ENCODE results near the gene PRPSAP1. TPM values are rescaled to one million over a fixed set of nuclear protein-coding genes. Genes with fewer than 3 reads are reported as not detected.

PRPSAP1 gene
- total RNA-seq, 1 experiment from 2014 or later: 25.9 TPM

DNA sequence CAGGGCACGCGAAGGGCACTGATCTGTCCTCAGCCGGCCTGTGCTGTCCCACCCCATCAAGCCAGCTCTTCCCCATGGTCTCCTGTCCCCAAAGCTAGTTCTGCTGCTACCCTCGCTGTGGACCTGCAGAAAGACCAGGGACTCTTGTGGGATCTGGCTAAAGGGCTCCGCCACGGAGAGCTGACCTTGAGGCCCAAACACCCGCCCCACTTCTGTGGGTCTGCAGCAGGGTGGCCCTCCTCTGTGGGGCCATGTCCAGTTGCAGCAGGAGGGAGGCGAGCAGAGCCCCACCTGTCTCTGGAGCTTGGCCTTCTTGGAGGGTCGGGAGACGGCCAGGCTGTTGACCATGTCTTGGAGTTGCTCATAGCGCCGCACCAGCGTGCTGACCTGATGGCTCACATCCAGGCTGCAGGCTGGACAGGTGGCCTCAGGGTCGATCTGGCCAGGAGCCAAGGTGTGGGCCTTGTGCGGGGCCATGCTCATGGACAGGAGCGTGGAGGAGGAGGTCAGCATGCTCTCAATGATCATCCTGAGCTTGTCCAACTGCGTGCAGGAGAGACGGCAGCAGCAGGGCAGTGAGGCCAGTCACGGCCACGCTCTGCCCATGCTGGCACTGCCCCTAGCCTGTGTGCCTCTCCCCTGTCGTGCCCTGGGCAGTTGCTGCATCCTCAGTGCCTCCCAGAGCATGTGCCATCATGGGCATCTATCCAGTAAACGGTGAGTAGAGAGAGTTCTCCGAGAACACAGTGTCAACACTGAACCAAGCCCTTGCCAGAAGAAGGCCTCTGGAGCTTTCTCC lies 71.9 kb downstream of the PRPSAP1 start:
- Mint-ChIP-seq H3K9me3 (ENCODE audit: unreplicated experiment) (no peaks in the 10 kb centered on the region), H3K4me3 (ENCODE audit: unreplicated experiment) (no peak overlapping the region), H3K27ac (ENCODE audit: low read depth, unreplicated experiment) (no peak overlapping the region), H3K27me3 (ENCODE audit: insufficient read depth, unreplicated experiment) (no peaks in the 10 kb centered on the region), H3K36me3 (ENCODE audit: insufficient read depth, unreplicated experiment) (peaks cover 4% of the 10 kb centered on the region), H3K4me1 (ENCODE audit: insufficient read depth, unreplicated experiment) (peaks cover 12% of the 10 kb centered on the region)
- POLR2A ChIA-PET: interaction anchor here (0.6 to 1.6 kb wide), 2 partner anchors 8 to 13 kb away, joined by 3 to 4 read pairs; no protein-coding TSS in a partner anchor
- DNase-seq (ENCODE audit: unreplicated experiment): no peak
- TF ChIP-seq, protein P1, sequence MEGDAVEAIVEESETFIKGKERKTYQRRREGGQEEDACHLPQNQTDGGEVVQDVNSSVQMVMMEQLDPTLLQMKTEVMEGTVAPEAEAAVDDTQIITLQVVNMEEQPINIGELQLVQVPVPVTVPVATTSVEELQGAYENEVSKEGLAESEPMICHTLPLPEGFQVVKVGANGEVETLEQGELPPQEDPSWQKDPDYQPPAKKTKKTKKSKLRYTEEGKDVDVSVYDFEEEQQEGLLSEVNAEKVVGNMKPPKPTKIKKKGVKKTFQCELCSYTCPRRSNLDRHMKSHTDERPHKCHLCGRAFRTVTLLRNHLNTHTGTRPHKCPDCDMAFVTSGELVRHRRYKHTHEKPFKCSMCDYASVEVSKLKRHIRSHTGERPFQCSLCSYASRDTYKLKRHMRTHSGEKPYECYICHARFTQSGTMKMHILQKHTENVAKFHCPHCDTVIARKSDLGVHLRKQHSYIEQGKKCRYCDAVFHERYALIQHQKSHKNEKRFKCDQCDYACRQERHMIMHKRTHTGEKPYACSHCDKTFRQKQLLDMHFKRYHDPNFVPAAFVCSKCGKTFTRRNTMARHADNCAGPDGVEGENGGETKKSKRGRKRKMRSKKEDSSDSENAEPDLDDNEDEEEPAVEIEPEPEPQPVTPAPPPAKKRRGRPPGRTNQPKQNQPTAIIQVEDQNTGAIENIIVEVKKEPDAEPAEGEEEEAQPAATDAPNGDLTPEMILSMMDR (IDR thresholded peaks at IDR 0.05; ENCODE audit: unreplicated experiment): no peak
- intact Hi-C loops (cut with micrococcal nuclease): no loop called here
- BruUV-seq (replicated peaks): no TSS peak
- CTCF ChIA-PET: interaction anchor here (0.6 to 6.7 kb wide), 7 partner anchors 21 to 885 kb away, joined by 3 to 82 read pairs (median 3); no protein-coding TSS in a partner anchor

DNA sequence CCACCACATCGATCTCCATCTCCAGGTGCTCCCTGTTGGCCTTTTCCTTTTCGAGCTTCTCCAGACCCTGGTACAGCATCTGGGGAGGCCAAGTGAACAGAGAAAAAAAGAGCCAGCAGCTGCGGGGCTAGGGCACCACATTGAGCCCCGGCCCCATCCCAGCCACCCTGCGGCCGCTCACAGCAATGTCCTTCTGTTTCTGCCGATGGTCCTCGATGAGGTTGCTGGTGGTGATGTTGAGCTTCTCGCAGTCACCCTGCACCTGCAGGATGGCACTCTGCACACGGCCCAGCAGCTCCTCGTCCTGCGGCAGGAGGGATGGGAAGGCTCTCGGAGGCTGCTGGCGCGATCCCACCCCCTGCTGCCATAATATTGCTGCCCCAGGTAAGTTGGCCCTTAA lies 73.1 kb downstream of the PRPSAP1 start:
- H3K27ac Mint-ChIP-seq (ENCODE audit: low read depth, unreplicated experiment): no peak overlapping the region
- POLR2A ChIA-PET: interaction anchor here (1.6 kb wide), 2 partner anchors 9 to 16 kb away, joined by 4 to 11 read pairs; partner anchors contain the start of gene UBALD2
- CTCF ChIA-PET: interaction anchor here (0.9 to 6.7 kb wide), 14 partner anchors 9 to 476 kb away, joined by 3 to 82 read pairs (median 12); no protein-coding TSS in a partner anchor
- no TSS peak for BruUV-seq (replicated peaks)
- TF ChIP-seq, protein P1 (IDR thresholded peaks at IDR 0.05; ENCODE audit: unreplicated experiment): no peak
- no peaks in the 10 kb centered on the region for H3K27me3 Mint-ChIP-seq (ENCODE audit: insufficient read depth, unreplicated experiment)
- no peak for DNase-seq (ENCODE audit: unreplicated experiment)
- H3K4me1 Mint-ChIP-seq (ENCODE audit: insufficient read depth, unreplicated experiment): peaks cover 6% of the 10 kb centered on the region
- no peak overlapping the region for H3K4me3 Mint-ChIP-seq (ENCODE audit: unreplicated experiment)
- intact Hi-C loops (cut with micrococcal nuclease): no loop called here
- H3K36me3 Mint-ChIP-seq (ENCODE audit: insufficient read depth, unreplicated experiment): peaks cover 4% of the 10 kb centered on the region
- H3K9me3 Mint-ChIP-seq (ENCODE audit: unreplicated experiment): no peaks in the 10 kb centered on the region

DNA sequence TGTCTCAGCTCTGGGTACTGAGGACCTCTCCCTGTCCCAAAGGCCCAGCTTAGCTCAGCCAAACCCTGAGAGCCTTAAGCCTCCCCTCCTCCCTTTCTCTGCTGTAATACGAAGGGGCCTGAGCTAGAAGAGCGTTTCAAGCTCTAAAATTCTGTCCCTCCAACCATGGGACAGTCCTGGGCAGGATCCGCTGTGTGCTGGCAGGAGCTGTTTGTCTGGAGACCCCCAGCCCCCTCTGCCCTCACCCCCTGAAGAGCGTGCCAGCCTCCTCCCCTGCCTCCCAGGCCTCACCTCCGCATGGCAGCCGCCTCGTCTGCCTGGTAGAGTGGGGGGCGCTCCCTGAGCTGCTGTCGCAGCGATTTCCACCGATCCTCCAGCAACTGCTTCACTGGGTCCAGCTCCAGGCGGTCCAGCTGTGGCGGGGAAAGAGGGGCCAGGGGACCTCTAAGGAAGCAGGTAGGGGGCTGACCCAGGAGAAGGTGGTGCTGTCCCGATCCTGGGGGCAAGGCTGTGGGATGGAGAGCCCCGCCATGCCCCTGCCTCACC lies 73.9 kb downstream of the PRPSAP1 start:
- H3K27ac Mint-ChIP-seq (ENCODE audit: low read depth, unreplicated experiment): no peak overlapping the region
- CTCF ChIA-PET: interaction anchor here (0.5 to 6.7 kb wide), 56 partner anchors 10 to 1920 kb away, joined by 3 to 82 read pairs (median 4); partner anchors contain the start of genes EXOC7 and FOXJ1
- DNase-seq (ENCODE audit: unreplicated experiment): no peak
- TF ChIP-seq, protein P1 (IDR thresholded peaks at IDR 0.05; ENCODE audit: unreplicated experiment): no peak
- intact Hi-C loops (cut with micrococcal nuclease): loop anchor here (1.0 to 5.0 kb wide), 3 partner anchors 98 to 266 kb away; no protein-coding TSS in a partner anchor
- no peaks in the 10 kb centered on the region for H3K27me3 Mint-ChIP-seq (ENCODE audit: insufficient read depth, unreplicated experiment)
- peaks cover 6% of the 10 kb centered on the region for H3K4me1 Mint-ChIP-seq (ENCODE audit: insufficient read depth, unreplicated experiment)
- no peak overlapping the region for H3K4me3 Mint-ChIP-seq (ENCODE audit: unreplicated experiment)
- peaks cover 7% of the 10 kb centered on the region for H3K36me3 Mint-ChIP-seq (ENCODE audit: insufficient read depth, unreplicated experiment)
- BruUV-seq (replicated peaks): no TSS peak
- POLR2A ChIA-PET: interaction anchor here (0.6 to 1.6 kb wide), 6 partner anchors 10 to 263 kb away, joined by 3 to 11 read pairs (median 4); partner anchors contain the start of gene UBALD2
- H3K9me3 Mint-ChIP-seq (ENCODE audit: unreplicated experiment): no peaks in the 10 kb centered on the region

Data from MCF 10A (cell line).